NCI-H2227 (cell line): ENCODE results near the gene GCSAM.

Experiments
- DNase-seq: peaks from one replicate; lab custom pipeline; 2025; ENCODE audit not compliant: unreplicated experiment; lab: John Stamatoyannopoulos, UW

GCSAM gene

DNA sequence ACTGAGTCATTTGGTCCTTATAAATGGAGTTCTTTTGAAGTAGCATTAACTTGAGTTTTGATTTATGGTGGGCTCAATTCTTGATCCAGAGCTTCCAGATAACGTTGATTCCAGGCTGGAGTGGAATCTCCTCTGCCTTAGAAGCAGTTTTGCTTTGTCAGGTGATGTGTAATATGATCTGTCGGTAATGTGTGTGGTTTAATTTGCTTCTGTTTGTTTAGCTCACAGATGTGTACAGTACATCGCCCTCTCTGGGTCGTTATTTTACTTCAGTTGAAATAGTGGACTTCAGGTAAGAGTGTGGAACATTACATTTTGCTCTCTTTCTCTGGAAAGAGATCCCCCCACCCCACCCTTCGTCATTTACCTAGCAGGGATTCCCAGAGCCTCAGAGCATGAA lies 23.7 kb downstream of the GCSAM start:
- no peak for DNase-seq

DNA sequence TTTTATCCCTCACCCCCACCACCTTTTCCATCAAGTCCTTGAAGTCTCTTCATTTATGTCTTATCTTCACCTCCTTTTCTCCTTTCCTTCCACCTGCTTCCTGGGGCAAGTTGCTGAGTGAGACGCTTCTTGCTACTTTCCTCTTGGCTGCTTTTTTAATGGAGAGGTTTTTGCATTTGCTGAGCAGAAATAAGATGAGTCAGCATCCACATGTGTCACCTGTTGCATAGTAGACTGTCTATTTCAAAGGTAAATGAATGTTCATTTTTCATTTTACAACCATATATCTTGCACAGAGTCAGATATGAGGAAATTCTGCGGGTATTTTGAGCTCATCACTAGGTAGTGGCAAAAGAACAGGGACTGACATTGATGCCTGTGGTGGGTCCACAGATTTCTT lies 28.3 kb downstream of the GCSAM start:
- no peak for DNase-seq

GRCh38 chr3:112101916-112102315 lies 31.1 kb downstream of the GCSAM start:
- DNase-seq, result no peak

GRCh38 chr3:112097378-112097777 lies 35.7 kb downstream of the GCSAM start:
- no peak for DNase-seq

GRCh38 chr3:112096176-112096575 lies 36.9 kb downstream of the GCSAM start:
- DNase-seq, result no peak

GRCh38 chr3:112095731-112096130 lies 37.3 kb downstream of the GCSAM start:
- no peak for DNase-seq

DNA sequence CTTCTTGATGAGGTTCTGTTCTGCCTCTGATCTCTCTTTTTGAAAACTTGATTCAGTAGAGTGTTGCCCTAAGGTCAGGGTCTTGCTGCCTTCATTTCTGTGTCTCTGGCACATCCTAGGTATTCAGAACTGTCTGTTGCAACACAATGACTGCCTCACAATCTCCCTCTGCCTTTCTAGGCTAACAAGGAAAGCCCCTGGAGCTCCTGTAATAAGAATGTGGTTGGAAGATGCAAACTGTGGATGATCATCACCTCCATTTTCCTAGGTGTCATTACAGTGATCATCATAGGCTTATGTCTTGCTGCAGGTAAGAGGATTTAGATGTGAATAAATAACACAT lies 39.9 kb downstream of the GCSAM start:
- no peak for DNase-seq

DNA sequence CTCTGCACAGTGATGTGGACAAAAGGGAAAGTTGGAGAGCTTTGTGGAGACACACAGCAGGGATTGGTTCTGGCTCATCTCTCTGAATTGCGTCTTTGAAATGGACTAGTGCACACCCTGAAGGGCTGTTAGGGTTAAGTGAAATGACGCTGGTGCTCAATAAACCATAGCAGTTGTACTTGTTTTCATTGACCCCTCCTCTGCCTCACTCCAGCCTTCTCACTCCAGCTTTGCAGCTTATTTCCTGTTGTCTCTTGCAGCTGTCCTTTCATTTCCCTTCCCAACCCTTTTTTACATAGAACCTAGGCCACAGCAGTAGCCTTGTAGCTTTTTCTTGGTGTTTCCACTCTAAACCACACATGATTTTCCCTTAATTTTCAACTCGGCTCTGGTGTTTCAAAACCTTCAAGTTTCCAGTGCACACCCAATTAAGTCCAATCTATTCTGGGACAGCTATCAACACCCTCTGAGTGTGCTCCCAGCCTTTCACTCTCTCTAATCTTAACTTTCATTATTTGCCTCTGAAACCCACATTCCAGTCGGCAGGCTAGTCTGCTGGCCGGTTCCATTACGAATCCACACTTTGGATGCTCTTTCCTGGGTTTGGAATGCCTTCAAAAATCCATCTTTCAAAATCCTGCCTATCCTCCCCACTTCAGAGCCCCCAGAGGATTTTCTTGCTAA lies 40.4 kb downstream of the GCSAM start:
- no peak for DNase-seq

GRCh38 chr3:112090887-112091586 lies 42.0 kb downstream of the GCSAM start:
- no peak for DNase-seq

DNA sequence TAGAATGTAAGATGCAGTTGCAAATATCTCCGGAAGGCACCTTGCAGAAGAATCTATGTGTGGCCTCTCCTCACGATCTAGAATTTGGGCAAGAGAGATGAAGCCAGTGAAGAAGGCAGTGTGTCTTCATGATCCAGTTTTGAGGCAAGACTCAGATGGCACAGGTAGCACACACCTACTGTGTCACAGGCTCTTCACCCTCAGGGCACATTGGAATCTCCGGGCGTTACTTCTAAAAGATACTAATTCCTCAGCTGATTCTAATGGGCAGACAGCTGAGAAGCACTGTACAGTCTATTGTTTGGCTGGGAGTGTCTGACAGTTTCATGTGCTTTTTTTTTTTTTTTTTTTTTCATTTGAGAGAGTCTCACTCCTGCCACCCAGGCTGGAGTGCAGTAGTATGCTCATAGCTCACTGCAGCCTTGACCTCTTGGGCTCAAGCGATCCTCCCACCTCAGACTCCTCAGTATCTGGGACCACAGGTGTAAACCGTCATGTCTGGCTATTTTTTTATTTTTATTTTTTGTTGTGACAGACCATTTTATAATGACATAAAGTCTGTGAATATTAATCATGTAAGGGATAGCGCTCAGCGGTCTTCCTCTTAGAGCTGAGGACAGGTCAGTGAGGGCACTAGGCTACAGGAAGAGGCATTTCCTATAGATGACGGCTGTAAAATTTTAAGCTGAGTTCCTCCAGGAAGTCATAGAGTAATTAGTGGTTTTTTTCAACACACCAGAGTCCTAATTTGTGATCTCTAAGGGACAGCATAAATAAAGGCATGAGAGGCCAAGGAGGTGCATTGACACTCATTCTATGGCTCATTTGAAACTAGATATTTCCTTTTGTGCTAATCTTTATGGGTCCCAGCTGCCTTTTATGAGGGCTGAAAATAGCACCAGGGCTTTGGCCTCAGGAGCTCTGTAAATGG lies 42.8 kb downstream of the GCSAM start:
- no peak for DNase-seq

- no peak for DNase-seq
Observed at GRCh38 chr3:112088944-112089343, 44.1 kb downstream of the GCSAM start.

- no peak for DNase-seq
Observed at GRCh38 chr3:112087746-112088145, 45.3 kb downstream of the GCSAM start.

GRCh38 chr3:112086875-112087524 lies 46.0 kb downstream of the GCSAM start:
- no peak for DNase-seq

DNA sequence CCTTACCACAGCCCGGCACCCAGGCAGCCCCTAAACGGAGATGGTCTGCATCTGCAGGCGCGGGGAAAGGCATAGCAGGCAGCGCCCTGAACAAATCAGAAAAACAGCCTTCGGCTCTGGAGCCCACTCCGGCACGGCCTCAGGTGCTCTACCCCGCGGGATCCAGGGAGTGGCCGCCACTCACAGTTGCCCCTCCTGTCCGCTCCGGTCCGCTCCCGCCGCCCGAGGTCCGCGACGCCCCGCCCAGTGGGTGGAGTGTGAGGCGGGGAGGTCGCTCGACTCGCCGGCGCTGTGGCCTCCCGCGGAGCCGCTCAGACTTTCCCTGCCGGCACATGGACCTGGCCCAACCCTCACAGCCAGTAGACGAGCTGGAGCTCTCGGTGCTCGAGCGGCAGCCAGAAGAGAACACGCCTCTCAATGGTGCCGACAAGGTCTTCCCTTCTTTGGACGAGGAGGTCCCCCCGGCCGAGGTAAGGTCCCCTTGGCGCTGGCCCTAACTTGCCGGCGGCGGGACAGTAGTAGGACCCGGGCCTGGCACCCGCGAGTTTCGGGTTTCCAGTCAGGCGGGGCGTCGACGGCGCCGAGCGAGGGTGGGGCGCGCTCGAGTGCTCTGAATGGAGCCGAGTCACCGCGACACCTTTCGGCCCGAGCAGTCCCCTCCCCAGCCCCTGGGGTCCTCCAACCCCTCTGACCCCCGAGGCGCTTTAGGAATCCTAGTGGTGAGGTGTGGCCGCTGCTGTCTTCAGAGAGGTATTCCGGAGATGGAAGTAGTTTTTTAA lies 46.8 kb downstream of the GCSAM start, which contains the start of gene C3orf52:
C3orf52 (plus strand) TSS at position 314 of the 779 bp plus-strand sequence; CDS start at position 333, 19 bp downstream.
- DNase-seq, result peak; percentile 77

DNA sequence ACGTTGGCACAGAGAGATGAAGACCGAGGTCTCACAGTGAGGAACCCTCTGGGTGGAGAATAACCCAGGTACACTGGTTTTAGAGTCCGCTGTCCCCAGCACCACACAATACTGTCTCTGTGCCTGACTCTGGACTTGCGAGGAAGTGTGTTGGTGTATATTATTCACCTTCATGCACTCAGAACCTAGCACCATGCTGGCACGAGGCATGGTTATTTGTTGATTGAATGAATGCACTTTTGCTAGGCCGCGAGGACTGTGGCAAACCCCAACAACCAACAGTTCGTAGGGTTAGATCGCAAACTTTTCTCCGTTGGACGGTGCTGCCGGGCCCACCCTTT lies 47.3 kb downstream of the GCSAM start:
- DNase-seq, result no peak

DNA sequence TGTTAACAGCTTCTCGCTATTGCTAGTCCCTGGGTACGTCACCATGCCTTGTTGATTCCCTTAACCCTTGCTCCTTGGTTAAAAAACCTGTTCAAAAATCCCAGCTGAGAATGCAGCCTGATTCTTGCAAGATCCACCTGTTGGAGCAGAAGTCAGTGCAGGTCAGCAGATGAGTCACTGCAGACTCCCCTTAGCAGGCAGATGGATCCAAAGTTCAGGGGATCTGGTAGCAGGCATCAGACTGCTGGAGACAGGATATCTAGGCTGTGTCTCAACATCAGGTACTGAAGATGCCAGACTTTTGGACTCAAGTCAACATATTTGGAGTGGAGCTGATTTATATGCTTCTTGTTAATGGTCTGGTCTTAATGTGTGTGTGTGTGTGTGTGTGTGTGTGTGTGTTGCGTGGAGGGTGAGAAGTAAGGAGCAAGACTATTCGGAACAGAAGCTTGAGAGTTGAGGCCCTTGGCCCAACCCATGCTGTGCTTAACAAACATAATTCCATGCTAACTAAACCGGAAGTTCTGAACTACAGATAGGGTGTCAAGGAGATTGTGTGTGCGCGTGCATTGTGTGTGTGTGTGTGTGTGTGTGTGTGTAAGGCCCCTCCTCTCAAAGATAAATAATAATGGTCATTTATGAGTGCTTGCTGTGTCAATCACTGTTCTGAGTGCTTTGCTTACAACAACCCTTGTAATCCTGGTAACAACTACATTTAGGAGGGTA lies 47.9 kb downstream of the GCSAM start:
- DNase-seq, result no peak

GRCh38 chr3:112083239-112083638 lies 49.8 kb downstream of the GCSAM start:
- DNase-seq, result no peak

- DNase-seq, result no peak
Observed at GRCh38 chr3:112078125-112079083, 54.6 kb downstream of the GCSAM start.
